Smooth muscle cell (in vitro differentiated cells): Measurements from ENCODE around the gene RASAL3. TPM values are rescaled to one million over a fixed set of nuclear protein-coding genes. Genes with fewer than 3 reads are reported as not detected.

Source experiments
- DNase-seq: peaks from one replicate; lab custom pipeline; 2025; ENCODE audit not compliant: unreplicated experiment; lab: John Stamatoyannopoulos, UW
- H2AFZ ChIP-seq: fragments of 200-600 bp; sonication (generic); 2 replicates; pipeline ENCODE4 v1.6.0; 2016; ENCODE audit warnings: antibody characterized with exemption, low read depth, mild to moderate bottlenecking
- H3F3A ChIP-seq: fragments of 200-600 bp; sonication (generic); 2 replicates; pipeline ENCODE4 v1.6.0; 2017; ENCODE audit warnings: antibody characterized with exemption, low read depth
- H3K27ac ChIP-seq: fragments of 200-600 bp; sonication (generic); 2 replicates; pipeline ENCODE4 v1.5.1; 2016; ENCODE audit warnings: low read depth, mild to moderate bottlenecking
- H3K27me3 ChIP-seq: fragments of 200-600 bp; sonication (generic); 2 replicates; pipeline ENCODE4 v1.6.1; 2016; ENCODE audit warnings: low read depth, mild to moderate bottlenecking
- H3K36me3 ChIP-seq: fragments of 200-600 bp; sonication (generic); 2 replicates; pipeline ENCODE4 v1.5.1; 2016; ENCODE audit warnings: low read depth
- H3K4me1 ChIP-seq: fragments of 200-600 bp; sonication (generic); 2 replicates; pipeline ENCODE4 v1.5.1; 2016; ENCODE audit warnings: low read depth
- H3K4me2 ChIP-seq: fragments of 200-600 bp; sonication (generic); 2 replicates; pipeline ENCODE4 v1.6.0; 2016; ENCODE audit warnings: mild to moderate bottlenecking
- H3K4me3 ChIP-seq: fragments of 200-600 bp; sonication (generic); 2 replicates; pipeline ENCODE4 v1.5.1; 2016; ENCODE audit warnings: mild to moderate bottlenecking
- H3K79me2 ChIP-seq: fragments of 200-600 bp; sonication (generic); 2 replicates; pipeline ENCODE4 v1.6.0; 2016; ENCODE audit warnings: low read depth, mild to moderate bottlenecking
- H3K9ac ChIP-seq: fragments of 200-600 bp; sonication (generic); 2 replicates; pipeline ENCODE4 v1.6.0; 2016; ENCODE audit warnings: low read depth
- H3K9me3 ChIP-seq: fragments of 200-600 bp; sonication (generic); replicated peaks from 2 replicates; pipeline ENCODE4 v1.5.1; 2016; ENCODE audit warnings: low read depth
- H4K20me1 ChIP-seq: fragments of 200-600 bp; sonication (generic); 2 replicates; pipeline ENCODE4 v1.6.0; 2016; ENCODE audit warnings: low read depth
- CTCF ChIP-seq: fragments of 200-600 bp; sonication (generic); IDR thresholded peaks from 2 replicates; pipeline ENCODE4 v1.5.1; 2017; ENCODE audit warnings: borderline replicate concordance, mild to moderate bottlenecking, antibody characterized with exemption; ENCODE audit not compliant: insufficient read depth, poor library complexity, severe bottlenecking
- WGBS: methylation state at CpG from one replicate; pipeline ENCODE4 v1.1.7; 2016; ENCODE audit warnings: low lambda C conversion rate; 5-methylcytosine and 5-hydroxymethylcytosine counted together
- polyA plus RNA-seq: library from polyadenylated mRNA; unstranded; fragments of >200 nt; fragmentation: Nextera tagmentation; extraction: Ambion mirVana; gene quantifications from 2 replicates; pipeline ENCODE4 v1.2.1, GENCODE V29; 2016
- total RNA-seq: library from RNA; depleted of rRNA; stranded (reverse); fragments of >200 nt; gene quantifications from 2 replicates; pipeline ENCODE4 v1.2.3, GENCODE V29; 2014

The RASAL3 gene
- total and polyA plus RNA-seq, 2 experiments from 2014 or later = 0.24 TPM; not detected in 1

- no peak for DNase-seq
- peaks cover 45% of the 10 kb centered on the region for H4K20me1 ChIP-seq
- peaks cover 14% of the 10 kb centered on the region for H3K4me1 ChIP-seq
- H3K36me3 ChIP-seq = no peaks in the 10 kb centered on the region
- 95% methylated on average over 10 of the region's 10 CpGs for WGBS
- peaks cover 4% of the 10 kb centered on the region for H3F3A ChIP-seq
- peak overlapping the region; percentile 98 for H3K4me2 ChIP-seq
- TF ChIP-seq CTCF = no peak
- H3K79me2 ChIP-seq = peaks cover 37% of the 10 kb centered on the region
- no peak overlapping the region for H3K4me3 ChIP-seq
- no peak overlapping the region for H3K27ac ChIP-seq
- no peaks in the 10 kb centered on the region for H3K27me3 ChIP-seq
- no peaks in the 10 kb centered on the region for H3K9me3 ChIP-seq
- H2AFZ ChIP-seq = no peak overlapping the region
- peak overlapping the region; percentile 95 for H3K9ac ChIP-seq
These were observed 33.7 kb downstream of the RASAL3 start for GRCh38 chr19:15430526-15431120.

- no peak for TF ChIP-seq CTCF
- Histone ChIP-seq H3K27me3 (no peaks in the 10 kb centered on the region), H3K4me3 (no peak overlapping the region), H3K4me1 (peaks cover 14% of the 10 kb centered on the region), H4K20me1 (peaks cover 45% of the 10 kb centered on the region), H3K9me3 (no peaks in the 10 kb centered on the region), H2AFZ (no peak overlapping the region), H3K36me3 (no peaks in the 10 kb centered on the region), H3K27ac (no peak overlapping the region), H3K79me2 (peaks cover 37% of the 10 kb centered on the region), H3K9ac (no peak overlapping the region), H3K4me2 (no peak overlapping the region), H3F3A (peaks cover 4% of the 10 kb centered on the region)
- DNase-seq = no peak
- 98% methylated on average over 24 of the region's 24 CpGs for WGBS
These were observed 34.4 kb downstream of the RASAL3 start for GRCh38 chr19:15429825-15430467.

GRCh38 chr19:15428956-15429824, 35.2 kb downstream of the RASAL3 start:
- H4K20me1 ChIP-seq = peaks cover 45% of the 10 kb centered on the region
- no peak overlapping the region for H3K4me3 ChIP-seq
- TF ChIP-seq CTCF = no peak
- H3K9me3 ChIP-seq = no peaks in the 10 kb centered on the region
- DNase-seq = no peak
- 97% methylated on average over 14 of the region's 22 CpGs for WGBS
- peaks cover under 1% of the 10 kb centered on the region for H3K36me3 ChIP-seq
- H3K4me2 ChIP-seq = no peak overlapping the region
- H3K27me3 ChIP-seq = no peaks in the 10 kb centered on the region
- no peak overlapping the region for H3K9ac ChIP-seq
- peaks cover 37% of the 10 kb centered on the region for H3K79me2 ChIP-seq
- no peak overlapping the region for H3K27ac ChIP-seq
- peaks cover 4% of the 10 kb centered on the region for H3F3A ChIP-seq
- H3K4me1 ChIP-seq = peaks cover 14% of the 10 kb centered on the region
- no peak overlapping the region for H2AFZ ChIP-seq
